Colon (tissue), 2 donors: ENCODE measurements around the gene CES2.
"Not testable (repeated sequence)": the region's sequence is repeated elsewhere in the genome, so short reads cannot be mapped to it uniquely, and the experiment has no call there.

ENCODE experiments used
- FAIRE-seq: peaks from 2 replicates; lab custom pipeline; 2012; peaks lifted over from hg19 to GRCh38; lab: Jason Lieb, UNC
- donor health status: control.
- donor health status: control.

CES2 gene

GRCh38 chr16:66983033-66983432, 47.7 kb downstream of the CES2 start:
- FAIRE-seq, result no peak

DNA sequence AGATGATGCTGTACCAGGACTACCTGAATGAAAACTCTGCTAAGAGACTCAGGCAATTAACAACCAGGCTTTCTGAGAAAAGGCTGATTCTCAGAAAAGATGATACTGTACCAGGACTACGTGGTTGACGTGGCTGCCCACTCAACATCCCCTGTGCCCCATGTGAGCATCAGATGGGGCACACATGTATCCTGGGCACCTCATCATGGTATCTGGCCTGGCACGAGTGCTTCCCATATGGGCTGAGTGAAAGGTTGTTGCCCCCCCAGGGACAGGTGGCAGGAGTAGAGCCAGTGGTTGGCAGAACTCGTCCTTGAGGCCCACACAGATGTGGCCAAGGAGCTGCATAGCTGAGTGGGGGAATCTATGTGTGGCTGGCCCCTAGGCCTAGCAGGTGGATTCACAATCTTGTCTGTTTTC, 49.6 kb downstream of the CES2 start:
- no peak for FAIRE-seq

GRCh38 chr16:66986559-66986958, 51.2 kb downstream of the CES2 start:
- no peak for FAIRE-seq

DNA sequence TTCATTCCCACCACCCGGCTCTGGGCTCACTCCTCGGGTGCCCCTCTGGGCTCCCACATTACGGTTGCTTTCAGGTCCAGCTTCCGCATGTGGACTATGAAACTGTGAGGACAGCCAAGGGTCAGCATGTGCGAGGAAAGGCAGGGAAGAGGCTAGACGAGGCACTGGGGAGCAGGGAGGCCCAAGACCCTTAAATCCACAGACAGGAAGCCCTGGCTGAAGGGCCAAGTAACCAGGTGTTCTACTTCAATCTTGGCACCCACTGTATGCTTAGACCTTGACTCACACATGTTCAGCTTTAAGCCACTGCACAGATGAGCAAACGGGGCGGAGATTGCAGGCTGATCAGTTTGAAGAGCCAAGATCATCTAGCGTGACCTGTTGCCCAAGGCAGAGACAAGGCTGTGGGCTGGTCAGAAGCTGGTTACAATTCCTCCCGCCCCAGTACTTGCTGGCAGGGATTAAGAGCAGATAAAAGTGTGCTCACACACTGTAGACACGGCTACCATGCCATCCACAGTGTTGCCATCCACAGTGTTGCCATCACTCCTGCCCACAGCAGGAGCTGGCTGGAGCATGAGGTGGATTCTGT, 53.0 kb downstream of the CES2 start, which contains the start of gene CES4A:
CES4A (plus strand) TSS at position 393 of the 592 bp plus-strand sequence; CDS start at position 577, 184 bp downstream.
- FAIRE-seq, result no peak

DNA sequence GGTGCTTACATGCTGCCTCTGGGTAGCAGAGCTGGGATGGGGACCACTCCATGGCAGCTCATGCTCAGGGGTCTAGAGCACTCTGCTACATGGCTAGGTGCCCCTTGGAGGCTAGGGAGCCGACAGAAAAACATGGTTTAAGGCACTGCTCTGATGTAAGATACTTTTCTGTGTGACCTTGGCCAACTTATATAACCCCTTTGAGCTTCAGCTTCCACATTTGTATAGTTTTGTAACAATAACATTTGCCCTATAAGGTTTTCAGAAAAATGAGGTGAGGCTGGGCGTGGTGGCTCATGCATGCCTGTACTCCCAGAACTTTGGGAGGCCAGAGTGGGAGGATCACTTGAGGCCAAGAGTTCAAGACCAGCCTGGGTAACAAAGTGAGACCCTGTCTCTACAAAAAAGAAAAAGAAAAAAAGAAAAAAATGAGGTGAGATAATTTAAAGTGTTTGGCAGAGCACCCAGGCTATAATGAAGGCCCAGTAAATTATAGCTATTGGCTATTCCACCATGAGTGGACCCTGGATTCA, 56.3 kb downstream of the CES2 start:
- no peak for FAIRE-seq

GRCh38 chr16:66993558-66993957, 58.2 kb downstream of the CES2 start:
- not testable (repeated sequence) for FAIRE-seq
